OCI-LY1 (cell line): ENCODE data around the gene DNAH12.
"Not testable (repeated sequence)": the region's sequence is repeated elsewhere in the genome, so short reads cannot be mapped to it uniquely, and the experiment has no call there.

ENCODE experiments used
- H2AFZ ChIP-seq: fragments of 200-600 bp; sonication (generic), shearing (Covaris generic); 2 replicates; pipeline ENCODE4 v1.6.0; 2014; ENCODE audit warnings: antibody characterized with exemption, mild to moderate bottlenecking, low read length
- H3F3A ChIP-seq: fragments of 200-600 bp; sonication (generic), shearing (Covaris generic); 2 replicates; pipeline ENCODE4 v1.6.0; 2014; ENCODE audit warnings: mild to moderate bottlenecking, antibody characterized with exemption, low read length, moderate library complexity; ENCODE audit not compliant: insufficient read depth
- H3K27ac ChIP-seq: fragments of 200-600 bp; sonication (generic); 2 replicates; pipeline ENCODE4 v1.5.1; 2014; ENCODE audit warnings: low read length, mixed run types, mild to moderate bottlenecking, low read depth; ENCODE audit not compliant: poor library complexity, severe bottlenecking
- H3K27me3 ChIP-seq: fragments of 200-600 bp; sonication (generic); 2 replicates; pipeline ENCODE4 v1.6.0; 2014; ENCODE audit warnings: antibody characterized with exemption, mild to moderate bottlenecking, low read length, moderate library complexity; ENCODE audit not compliant: insufficient read depth
- H3K36me3 ChIP-seq: fragments of 200-600 bp; sonication (generic); 2 replicates; pipeline ENCODE4 v1.6.1; 2014; ENCODE audit warnings: mild to moderate bottlenecking, antibody characterized with exemption, low read length, moderate library complexity, mixed read lengths; ENCODE audit not compliant: insufficient read depth
- H3K4me1 ChIP-seq: fragments of 200-600 bp; sonication (generic); 2 replicates; pipeline ENCODE4 v1.5.1; 2014; ENCODE audit warnings: mild to moderate bottlenecking, low read length, moderate library complexity; ENCODE audit not compliant: insufficient read depth, severe bottlenecking
- H3K4me2 ChIP-seq: fragments of 200-600 bp; sonication (generic), shearing (Covaris generic); 2 replicates; pipeline ENCODE4 v1.6.1; 2014; ENCODE audit warnings: low read length
- H3K4me3 ChIP-seq: fragments of 200-600 bp; sonication (generic); 2 replicates; pipeline ENCODE4 v1.5.1; 2014; ENCODE audit warnings: low read length, low read depth, mild to moderate bottlenecking, mixed read lengths; ENCODE audit not compliant: poor library complexity, severe bottlenecking
- H3K79me2 ChIP-seq: fragments of 200-600 bp; shearing (Covaris generic); 2 replicates; pipeline ENCODE4 v1.6.1; 2016; ENCODE audit warnings: mixed run types, low read length, mixed read lengths; ENCODE audit not compliant: insufficient read depth
- H3K9ac ChIP-seq: fragments of 200-600 bp; sonication (generic), shearing (Covaris generic); 2 replicates; pipeline ENCODE4 v1.6.1; 2014; ENCODE audit warnings: mild to moderate bottlenecking, low read length, mixed read lengths
- H3K9me2 ChIP-seq: fragments of 200-600 bp; sonication (generic), shearing (Covaris generic); 2 replicates; pipeline ENCODE4 v1.6.1; 2014; ENCODE audit warnings: low read depth, mild to moderate bottlenecking, low read length, mixed read lengths
- H3K9me3 ChIP-seq: fragments of 200-600 bp; shearing (Covaris generic); 2 replicates; pipeline ENCODE4 v1.6.1; 2014; ENCODE audit warnings: low read length, mixed read lengths
- H4K20me1 ChIP-seq: fragments of 200-600 bp; sonication (generic), shearing (Covaris generic); 2 replicates; pipeline ENCODE4 v1.6.0; 2016; ENCODE audit warnings: mild to moderate bottlenecking, low read length; ENCODE audit not compliant: insufficient read depth
- EZH2 ChIP-seq: fragments of 200-600 bp; sonication (generic), shearing (Covaris generic); IDR thresholded peaks from 2 replicates; pipeline ENCODE4 v1.8.0; 2017; ENCODE audit warnings: borderline replicate concordance, mixed run types, mild to moderate bottlenecking, antibody characterized with exemption, low read length, moderate library complexity, mixed read lengths
- TF ChIP-seq, protein P1 (sequence below): fragments of 200-600 bp; sonication (generic), shearing (Covaris generic); IDR thresholded peaks from 2 replicates; pipeline ENCODE4 v1.5.1; 2017; ENCODE audit warnings: mild to moderate bottlenecking, antibody characterized with exemption, low read length, moderate library complexity, mixed read lengths

Gene DNAH12

DNA sequence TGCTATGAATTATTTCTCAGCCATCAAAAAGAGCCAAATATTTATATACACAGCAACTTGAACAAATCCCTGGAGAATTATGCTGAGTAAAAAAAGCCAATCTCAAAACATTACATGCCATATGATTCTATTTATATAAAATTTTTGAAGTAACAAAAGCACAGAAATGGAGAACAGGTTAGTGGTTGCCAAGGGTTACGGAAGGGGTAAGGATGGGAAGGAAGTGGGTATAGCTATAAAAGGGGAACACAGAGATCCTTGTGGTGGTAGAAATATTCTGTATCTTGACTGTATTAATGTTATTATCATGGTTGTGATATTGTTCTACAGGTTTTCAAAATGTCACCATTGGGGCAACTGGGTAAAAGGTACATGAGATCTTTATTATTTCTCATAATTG lies 189.4 kb downstream of the DNAH12 start:
- no peaks in the 10 kb centered on the region for H3K27me3 ChIP-seq
- no peak overlapping the region for H2AFZ ChIP-seq
- H3F3A ChIP-seq, result no peaks in the 10 kb centered on the region
- no peak overlapping the region for H3K27ac ChIP-seq
- no peaks in the 10 kb centered on the region for H4K20me1 ChIP-seq
- H3K9ac ChIP-seq, result no peak overlapping the region
- H3K36me3 ChIP-seq, result no peaks in the 10 kb centered on the region
- H3K4me1 ChIP-seq, result no peaks in the 10 kb centered on the region
- H3K79me2 ChIP-seq, result no peaks in the 10 kb centered on the region
- no peak overlapping the region for H3K4me3 ChIP-seq
- TF ChIP-seq, protein P1, sequence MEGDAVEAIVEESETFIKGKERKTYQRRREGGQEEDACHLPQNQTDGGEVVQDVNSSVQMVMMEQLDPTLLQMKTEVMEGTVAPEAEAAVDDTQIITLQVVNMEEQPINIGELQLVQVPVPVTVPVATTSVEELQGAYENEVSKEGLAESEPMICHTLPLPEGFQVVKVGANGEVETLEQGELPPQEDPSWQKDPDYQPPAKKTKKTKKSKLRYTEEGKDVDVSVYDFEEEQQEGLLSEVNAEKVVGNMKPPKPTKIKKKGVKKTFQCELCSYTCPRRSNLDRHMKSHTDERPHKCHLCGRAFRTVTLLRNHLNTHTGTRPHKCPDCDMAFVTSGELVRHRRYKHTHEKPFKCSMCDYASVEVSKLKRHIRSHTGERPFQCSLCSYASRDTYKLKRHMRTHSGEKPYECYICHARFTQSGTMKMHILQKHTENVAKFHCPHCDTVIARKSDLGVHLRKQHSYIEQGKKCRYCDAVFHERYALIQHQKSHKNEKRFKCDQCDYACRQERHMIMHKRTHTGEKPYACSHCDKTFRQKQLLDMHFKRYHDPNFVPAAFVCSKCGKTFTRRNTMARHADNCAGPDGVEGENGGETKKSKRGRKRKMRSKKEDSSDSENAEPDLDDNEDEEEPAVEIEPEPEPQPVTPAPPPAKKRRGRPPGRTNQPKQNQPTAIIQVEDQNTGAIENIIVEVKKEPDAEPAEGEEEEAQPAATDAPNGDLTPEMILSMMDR, result no peak
- TF ChIP-seq EZH2, result no peak
- H3K9me3 ChIP-seq, result no peaks in the 10 kb centered on the region
- H3K4me2 ChIP-seq, result no peak overlapping the region
- H3K9me2 ChIP-seq, result no peaks in the 10 kb centered on the region

DNA sequence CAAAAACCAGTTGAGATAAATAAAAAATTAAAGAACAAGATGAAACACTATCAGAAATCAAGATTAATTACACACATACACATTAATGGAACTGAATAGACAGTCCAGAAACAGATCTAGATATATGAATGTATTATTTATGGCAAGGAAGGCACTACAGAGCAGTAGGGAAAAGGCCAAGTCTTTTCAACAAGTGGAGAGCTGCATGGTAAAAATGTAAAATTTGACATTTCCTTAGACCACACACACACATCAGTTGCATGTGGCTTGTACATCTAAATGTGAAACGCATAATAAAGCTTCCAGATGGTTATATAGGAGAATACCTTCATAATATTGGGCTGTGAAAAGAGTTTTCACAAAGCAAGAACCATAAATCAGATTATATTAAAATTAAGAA lies 193.9 kb downstream of the DNAH12 start:
- Histone ChIP-seq H3K9ac (no peak overlapping the region), H2AFZ (no peak overlapping the region), H4K20me1 (no peaks in the 10 kb centered on the region), H3K27me3 (no peaks in the 10 kb centered on the region), H3F3A (no peaks in the 10 kb centered on the region), H3K4me2 (no peak overlapping the region), H3K9me3 (no peaks in the 10 kb centered on the region), H3K27ac (no peak overlapping the region), H3K79me2 (no peaks in the 10 kb centered on the region), H3K4me3 (no peak overlapping the region), H3K9me2 (no peaks in the 10 kb centered on the region), H3K4me1 (no peaks in the 10 kb centered on the region), H3K36me3 (no peaks in the 10 kb centered on the region)
- TF ChIP-seq, protein P1, result no peak
- TF ChIP-seq EZH2, result no peak

DNA sequence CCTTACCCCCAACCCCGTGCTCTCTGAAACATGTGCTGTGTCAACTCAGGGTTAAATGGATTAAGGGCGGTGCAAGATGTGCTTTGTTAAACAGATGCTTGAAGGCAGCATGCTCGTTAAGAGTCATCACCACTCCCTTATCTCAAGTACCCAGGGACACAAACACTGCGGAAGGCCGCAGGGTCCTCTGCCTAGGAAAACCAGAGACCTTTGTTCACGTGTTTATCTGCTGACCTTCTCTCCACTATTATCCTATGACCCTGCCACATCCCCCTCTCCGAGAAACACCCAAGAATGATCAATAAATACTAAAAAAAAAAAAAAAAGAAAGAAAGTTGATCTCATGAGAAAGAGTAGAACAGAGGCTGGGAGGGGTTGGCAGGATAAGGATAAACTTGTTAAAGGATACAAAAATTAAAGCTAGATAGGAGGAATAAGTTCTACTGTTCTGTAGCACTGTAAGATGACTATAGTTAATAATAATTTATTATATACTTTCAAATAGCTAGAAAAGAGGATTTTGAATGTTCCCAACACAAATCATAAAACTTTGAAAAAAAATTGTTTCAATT lies 205.0 kb downstream of the DNAH12 start:
- not testable (repeated sequence) for H3K4me2 ChIP-seq, H4K20me1 ChIP-seq, H3K27me3 ChIP-seq

DNA sequence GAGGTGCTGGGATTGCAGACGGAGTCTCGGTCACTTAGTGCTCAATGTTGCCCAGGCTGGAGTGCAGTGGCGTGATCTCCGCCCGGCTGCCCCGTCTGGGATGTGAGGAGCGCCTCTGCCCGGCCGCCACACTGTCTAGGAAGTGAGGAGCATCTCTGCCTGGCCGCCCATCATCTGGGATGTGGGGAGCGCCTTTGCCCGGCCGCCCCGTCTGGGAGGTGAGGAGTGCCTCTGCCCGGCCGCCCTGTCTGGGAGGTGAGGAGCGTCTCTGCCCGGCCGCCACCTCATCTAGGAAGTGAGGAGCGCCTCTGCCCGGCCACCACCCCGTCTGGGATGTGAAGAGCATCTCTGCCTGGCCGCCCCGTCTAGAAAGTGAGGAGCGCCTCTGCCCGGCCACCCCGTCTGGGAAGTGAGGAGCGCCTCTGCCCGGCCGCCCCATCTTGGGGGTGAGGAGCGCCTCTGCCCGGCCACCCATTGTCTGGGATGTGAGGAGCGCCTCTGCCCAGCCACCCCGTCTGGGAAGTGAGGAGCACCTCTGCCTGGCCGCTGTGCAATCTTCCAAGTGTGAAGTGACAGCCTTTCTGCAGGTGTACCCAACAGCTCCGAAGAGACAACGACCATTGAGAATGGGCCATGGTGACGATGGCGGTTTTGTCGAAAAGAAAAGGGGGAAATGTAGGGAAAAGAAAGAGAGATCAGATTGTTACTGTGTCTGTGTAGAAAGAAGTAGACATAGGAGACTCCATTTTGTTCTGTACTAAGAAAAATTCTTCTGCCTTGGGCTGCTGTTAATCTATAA lies 205.7 kb downstream of the DNAH12 start:
- not testable (repeated sequence) for H3K79me2 ChIP-seq, H3K27me3 ChIP-seq, H2AFZ ChIP-seq, H3K27ac ChIP-seq, H3K9me3 ChIP-seq, H3K4me1 ChIP-seq, H3K36me3 ChIP-seq, H3K4me3 ChIP-seq, H3K9ac ChIP-seq, H3F3A ChIP-seq, H3K9me2 ChIP-seq, H4K20me1 ChIP-seq, H3K4me2 ChIP-seq

More for the DNA sequence above, 205.0 kb downstream of the DNAH12 start:
- H3K4me3 ChIP-seq, H3K9ac ChIP-seq, H3K79me2 ChIP-seq, H3K36me3 ChIP-seq, H3K9me3 ChIP-seq, H3K4me1 ChIP-seq, H3K9me2 ChIP-seq, H3K27ac ChIP-seq, H2AFZ ChIP-seq, H3F3A ChIP-seq: not testable (repeated sequence)
